ENCODE measurements around the gene S100A1. TPM values are rescaled to one million over a fixed set of nuclear protein-coding genes. Genes with fewer than 3 reads are reported as not detected.

The S100A1 gene
- total and polyA plus RNA-seq, 2 of the 13 experiments (the other 11 are each of a cell fraction or from before 2014, with no cell fraction given) = 120 to 251 TPM

GRCh38 chr1:153679337-153680119 is 51.3 kb downstream of the S100A1 start (continued):
- TF ChIP-seq CREB3 (CRISPR knock-in tag; IDR thresholded peaks at IDR 0.05) (peak; percentile 41; the same call in 1 of the 2 replicates), GATAD1 (CRISPR knock-in tag; IDR thresholded peaks at IDR 0.05) (no peak), ZNF704 (CRISPR knock-in tag; IDR thresholded peaks at IDR 0.05; ENCODE audit: borderline replicate concordance) (no peak), REL (CRISPR knock-in tag; conservative IDR thresholded peaks at IDR 0.05) (0 out of 2 replicates have a peak, but pooled peaks have one; percentile 13), ZNF737 (CRISPR knock-in tag; IDR thresholded peaks at IDR 0.05; ENCODE audit: borderline replicate concordance) (0 out of 2 replicates have a peak, but pooled peaks have one; percentile 38), ZNF607 (CRISPR knock-in tag; IDR thresholded peaks at IDR 0.05; ENCODE audit: borderline replicate concordance) (0 out of 2 replicates have a peak, but pooled peaks have one; percentile 30), MIER2 (CRISPR knock-in tag; IDR thresholded peaks at IDR 0.05) (no peak), MTA3 (CRISPR knock-in tag; IDR thresholded peaks at IDR 0.05) (no peak), HOXA9 (CRISPR knock-in tag; IDR thresholded peaks at IDR 0.05; ENCODE audit: borderline replicate concordance) (peak; percentile 47), E2F1 (CRISPR knock-in tag; IDR thresholded peaks at IDR 0.05) (peak; percentile 24; the same call in 1 of the 2 replicates), AKNA (CRISPR knock-in tag; IDR thresholded peaks at IDR 0.05; ENCODE audit: borderline replicate concordance) (no peak), ZNF512 (CRISPR knock-in tag; IDR thresholded peaks at IDR 0.05) (peak; percentile 28; the same call in 1 of the 2 replicates), EED (CRISPR knock-in tag; IDR thresholded peaks at IDR 0.05) (peak; percentile 22; the same call in 1 of the 2 replicates), FOXK1 (CRISPR knock-in tag; IDR thresholded peaks at IDR 0.05; ENCODE audit: borderline replicate concordance, low read depth) (no peak), IRX3 (CRISPR knock-in tag; IDR thresholded peaks at IDR 0.05; ENCODE audit: borderline replicate concordance, low read depth) (no peak), MTF2 (CRISPR knock-in tag; IDR thresholded peaks at IDR 0.05; ENCODE audit: borderline replicate concordance) (peak; percentile 94)
